ENCODE results near the gene PKIG. TPM values are rescaled to one million over a fixed set of nuclear protein-coding genes. Genes with fewer than 3 reads are reported as not detected.
A peak's percentile ranks its signal among the peaks of the same experiment; 100 is the strongest.

PKIG gene
- polyA plus RNA-seq, 1 experiment: 186 TPM

- no peak for DNase-seq (ENCODE audit: low read depth)
- ChIA-PET CTCF (interaction anchor here (1.0 to 1.7 kb wide), 4 partner anchors 20 to 61 kb away, joined by 3 to 8 read pairs (median 4); partner anchors contain the start of gene PKIG), POLR2A (no interaction called here)
- no peaks in the 10 kb centered on the region for H3K36me3 ChIP-seq (ENCODE audit: control insufficient read depth, insufficient read depth, low read length)
- H3K27me3 ChIP-seq (ENCODE audit: control insufficient read depth, insufficient read depth, low read length): no peaks in the 10 kb centered on the region
- TF ChIP-seq, protein P1, sequence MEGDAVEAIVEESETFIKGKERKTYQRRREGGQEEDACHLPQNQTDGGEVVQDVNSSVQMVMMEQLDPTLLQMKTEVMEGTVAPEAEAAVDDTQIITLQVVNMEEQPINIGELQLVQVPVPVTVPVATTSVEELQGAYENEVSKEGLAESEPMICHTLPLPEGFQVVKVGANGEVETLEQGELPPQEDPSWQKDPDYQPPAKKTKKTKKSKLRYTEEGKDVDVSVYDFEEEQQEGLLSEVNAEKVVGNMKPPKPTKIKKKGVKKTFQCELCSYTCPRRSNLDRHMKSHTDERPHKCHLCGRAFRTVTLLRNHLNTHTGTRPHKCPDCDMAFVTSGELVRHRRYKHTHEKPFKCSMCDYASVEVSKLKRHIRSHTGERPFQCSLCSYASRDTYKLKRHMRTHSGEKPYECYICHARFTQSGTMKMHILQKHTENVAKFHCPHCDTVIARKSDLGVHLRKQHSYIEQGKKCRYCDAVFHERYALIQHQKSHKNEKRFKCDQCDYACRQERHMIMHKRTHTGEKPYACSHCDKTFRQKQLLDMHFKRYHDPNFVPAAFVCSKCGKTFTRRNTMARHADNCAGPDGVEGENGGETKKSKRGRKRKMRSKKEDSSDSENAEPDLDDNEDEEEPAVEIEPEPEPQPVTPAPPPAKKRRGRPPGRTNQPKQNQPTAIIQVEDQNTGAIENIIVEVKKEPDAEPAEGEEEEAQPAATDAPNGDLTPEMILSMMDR (IDR thresholded peaks at IDR 0.05; ENCODE audit: insufficient read depth, low read depth, low read length): no peak
- no peak overlapping the region for H3K4me3 ChIP-seq (ENCODE audit: low read depth, low read length)
Observed at GRCh38 chr20:44603327-44603726, 20.9 kb downstream of the PKIG start.

- ChIA-PET POLR2A (interaction anchor here (0.7 kb wide), 1 partner anchor 105 kb away, joined by 3 read pairs; no protein-coding TSS in a partner anchor), CTCF (interaction anchor here (3.9 kb wide), 1 partner anchor 24 kb away, joined by 17 read pairs; the partner anchor contains the start of gene PKIG)
- DNase-seq (ENCODE audit: low read depth): no peak
- TF ChIP-seq, protein P1 (IDR thresholded peaks at IDR 0.05; ENCODE audit: insufficient read depth, low read depth, low read length): no peak
- H3K4me3 ChIP-seq (ENCODE audit: low read depth, low read length): no peak overlapping the region
- H3K36me3 ChIP-seq (ENCODE audit: control insufficient read depth, insufficient read depth, low read length): no peaks in the 10 kb centered on the region
- no peaks in the 10 kb centered on the region for H3K27me3 ChIP-seq (ENCODE audit: control insufficient read depth, insufficient read depth, low read length)
Observed at GRCh38 chr20:44606725-44607441, 24.5 kb downstream of the PKIG start.

DNA sequence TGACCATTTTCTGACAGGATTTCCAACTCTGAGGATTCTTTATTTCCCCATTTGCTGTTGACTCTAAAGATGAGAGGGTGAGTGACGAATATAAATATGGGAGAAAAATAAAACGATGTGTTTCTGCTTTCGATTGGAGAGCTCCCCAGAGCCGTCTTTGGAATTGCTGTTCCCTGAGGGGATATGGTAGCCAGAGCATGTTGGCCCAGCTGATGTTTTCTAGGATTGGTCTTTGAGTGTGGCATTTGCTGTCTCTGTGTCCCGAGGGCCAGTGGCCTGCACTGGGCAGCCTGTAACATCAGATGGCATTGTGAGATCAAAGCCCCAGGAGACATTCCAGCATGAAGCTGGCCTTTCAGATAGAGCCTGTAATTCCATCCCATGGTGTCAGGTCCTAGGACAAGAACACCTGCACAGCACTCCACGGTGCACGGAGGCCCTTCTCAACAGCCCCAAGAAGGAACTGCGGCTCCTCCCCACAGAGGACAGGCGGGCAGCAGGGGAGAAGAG lies 26.7 kb downstream of the PKIG start:
- CTCF ChIA-PET: interaction anchor here (0.7 to 3.9 kb wide), 26 partner anchors 11 to 394 kb away, joined by 3 to 21 read pairs (median 6); partner anchors contain the start of genes PKIG, SERINC3 and TTPAL
- no peak for DNase-seq (ENCODE audit: low read depth)
- no peak overlapping the region for H3K4me3 ChIP-seq (ENCODE audit: low read depth, low read length)
- POLR2A ChIA-PET: interaction anchor here (1.1 kb wide), 1 partner anchor 132 kb away, joined by 3 read pairs; no protein-coding TSS in a partner anchor
- H3K27me3 ChIP-seq (ENCODE audit: control insufficient read depth, insufficient read depth, low read length): no peaks in the 10 kb centered on the region
- H3K36me3 ChIP-seq (ENCODE audit: control insufficient read depth, insufficient read depth, low read length): peaks cover 7% of the 10 kb centered on the region
- TF ChIP-seq, protein P1 (IDR thresholded peaks at IDR 0.05; ENCODE audit: insufficient read depth, low read depth, low read length): no peak

- TF ChIP-seq, protein P1 (IDR thresholded peaks at IDR 0.05; ENCODE audit: insufficient read depth, low read depth, low read length): peak; percentile 99
- ChIA-PET CTCF (interaction anchor here (0.6 to 3.9 kb wide), 43 partner anchors 9 to 395 kb away, joined by 3 to 21 read pairs (median 5); partner anchors contain the start of genes PKIG, SERINC3 and TTPAL), POLR2A (interaction anchor here (1.1 kb wide), 1 partner anchor 133 kb away, joined by 3 read pairs; no protein-coding TSS in a partner anchor)
- Histone ChIP-seq H3K27me3 (ENCODE audit: control insufficient read depth, insufficient read depth, low read length) (no peaks in the 10 kb centered on the region), H3K36me3 (ENCODE audit: control insufficient read depth, insufficient read depth, low read length) (peaks cover 11% of the 10 kb centered on the region), H3K4me3 (ENCODE audit: low read depth, low read length) (no peak overlapping the region)
- peak; percentile 26 for DNase-seq (ENCODE audit: low read depth)
Observed at GRCh38 chr20:44609516-44610312, 27.3 kb downstream of the PKIG start.
